Measurements from ENCODE around the gene DPP9. TPM values are rescaled to one million over a fixed set of nuclear protein-coding genes. Genes with fewer than 3 reads are reported as not detected.
A peak's percentile ranks its signal among the peaks of the same experiment; 100 is the strongest.
"Not testable (repeated sequence)": the region's sequence is repeated elsewhere in the genome, so short reads cannot be mapped to it uniquely, and the experiment has no call there.

DPP9 gene
- total RNA-seq, 2 donors from 2014 or later, result 41.8 to 43.0 TPM

GRCh38 chr19:4715178-4715528, 8.5 kb downstream of the DPP9 start:
- intact Hi-C loops (cut with DNase I); ATAC-seq: not testable (repeated sequence)

GRCh38 chr19:4714016-4714415, 9.6 kb downstream of the DPP9 start:
- ATAC-seq, result no peak
- intact Hi-C loops (cut with DNase I), result no loop called here
- DNase-seq, result no peak

More at GRCh38 chr19:4715178-4715528, 8.5 kb downstream of the DPP9 start:
- not testable (repeated sequence) for DNase-seq

GRCh38 chr19:4713384-4713951, 10.2 kb downstream of the DPP9 start:
- DNase-seq, result peak; percentile 83
- ATAC-seq, result peak; percentile 36 to 78
- intact Hi-C loops (cut with DNase I), result no loop called here

- intact Hi-C loops (cut with DNase I), result no loop called here
- ATAC-seq (no peak), DNase-seq (no peak)
Observed at GRCh38 chr19:4712771-4713170, 10.9 kb downstream of the DPP9 start.

GRCh38 chr19:4711211-4711610, 12.4 kb downstream of the DPP9 start:
- DNase-seq (no peak), ATAC-seq (no peak)

GRCh38 chr19:4710281-4710600, 13.4 kb downstream of the DPP9 start:
- intact Hi-C loops (cut with DNase I), result no loop called here
- no peak for ATAC-seq
- no peak for DNase-seq

More at GRCh38 chr19:4711211-4711610, 12.4 kb downstream of the DPP9 start:
- intact Hi-C loops (cut with DNase I), result no loop called here

- DNase-seq, result no peak
- intact Hi-C loops (cut with DNase I), result no loop called here
- peak in 1 of 2 donors; percentile 2 for ATAC-seq
Observed at GRCh38 chr19:4709440-4710280, 14.0 kb downstream of the DPP9 start.

GRCh38 chr19:4707956-4708650, 15.5 kb downstream of the DPP9 start:
- DNase-seq (no peak), ATAC-seq (peak; percentile 39 to 55)
- intact Hi-C loops (cut with DNase I), result no loop called here

GRCh38 chr19:4707322-4707721, 16.3 kb downstream of the DPP9 start:
- intact Hi-C loops (cut with DNase I), result no loop called here
- ATAC-seq (peak in 1 of 2 donors; percentile 9), DNase-seq (no peak)

- ATAC-seq, result peak in 1 of 2 donors; percentile 44
- intact Hi-C loops (cut with DNase I), result no loop called here
- DNase-seq, result no peak
Observed at GRCh38 chr19:4705413-4706131, 18.1 kb downstream of the DPP9 start.

- ATAC-seq, result no peak
- intact Hi-C loops (cut with DNase I), result no loop called here
- no peak for DNase-seq
Observed at GRCh38 chr19:4704317-4704673, 19.3 kb downstream of the DPP9 start.

- no peak for DNase-seq
- intact Hi-C loops (cut with DNase I), result no loop called here
- no peak for ATAC-seq
Observed at GRCh38 chr19:4703671-4704316, 19.8 kb downstream of the DPP9 start.

GRCh38 chr19:4702764-4703163, 20.9 kb downstream of the DPP9 start:
- intact Hi-C loops (cut with DNase I), result no loop called here
- ATAC-seq (no peak), DNase-seq (no peak)

GRCh38 chr19:4701557-4701956, 22.1 kb downstream of the DPP9 start:
- intact Hi-C loops (cut with DNase I), result no loop called here
- no peak for DNase-seq
- ATAC-seq, result no peak

GRCh38 chr19:4700693-4700970, 23.0 kb downstream of the DPP9 start:
- intact Hi-C loops (cut with DNase I), result no loop called here
- ATAC-seq (no peak), DNase-seq (no peak)

- intact Hi-C loops (cut with DNase I), result no loop called here
- no peak for ATAC-seq
- DNase-seq, result no peak
Observed at GRCh38 chr19:4699826-4700692, 23.6 kb downstream of the DPP9 start.

GRCh38 chr19:4697304-4697703, 26.3 kb downstream of the DPP9 start:
- intact Hi-C loops (cut with DNase I), result no loop called here
- ATAC-seq (no peak), DNase-seq (no peak)

GRCh38 chr19:4695224-4695731, 28.4 kb downstream of the DPP9 start:
- ATAC-seq (peak in 1 of 2 donors; percentile 14), DNase-seq (no peak)
- intact Hi-C loops (cut with DNase I), result no loop called here

All from left cardiac atrium (tissue), 4 donors.